ENCODE data around the gene WWOX.

Gene WWOX

GRCh38 chr16:78936060-78936459, 836.6 kb downstream of the WWOX start:
- DNase-seq: no peak

- no peak for DNase-seq
Observed at GRCh38 chr16:78939597-78939996, 840.1 kb downstream of the WWOX start.

DNA sequence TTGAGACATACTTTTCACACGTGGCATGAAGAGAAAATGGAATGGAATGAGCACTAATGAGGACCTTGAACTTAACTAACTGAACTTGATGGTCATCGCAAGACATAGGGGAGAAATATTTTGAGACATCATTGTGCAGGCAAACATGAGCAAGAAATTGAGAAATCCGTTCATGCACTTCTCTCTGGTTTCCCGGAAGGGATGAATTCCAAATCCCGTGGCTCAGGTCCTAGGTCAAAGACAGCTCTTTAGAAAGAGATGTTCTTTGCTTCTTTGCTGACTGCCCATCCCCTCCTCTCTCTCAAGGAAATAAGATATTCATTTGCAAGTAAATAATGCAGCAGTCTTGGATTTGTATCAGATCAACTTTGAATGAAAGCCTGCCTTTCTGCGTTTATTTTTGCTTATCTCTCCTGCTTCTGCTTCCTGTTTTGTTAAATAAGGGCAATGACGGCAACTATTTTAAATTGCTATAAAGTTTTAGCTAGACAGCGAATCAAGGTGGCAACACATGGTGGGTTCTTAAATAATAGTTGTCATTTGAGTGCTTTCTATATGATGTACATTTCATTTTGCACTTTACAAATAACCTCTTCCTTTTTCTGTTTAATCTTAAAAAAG, 843.3 kb downstream of the WWOX start:
- no peak for DNase-seq

- no peak for DNase-seq
Observed at GRCh38 chr16:78945336-78945735, 845.9 kb downstream of the WWOX start.

GRCh38 chr16:78946556-78946955, 847.1 kb downstream of the WWOX start:
- no peak for DNase-seq

DNA sequence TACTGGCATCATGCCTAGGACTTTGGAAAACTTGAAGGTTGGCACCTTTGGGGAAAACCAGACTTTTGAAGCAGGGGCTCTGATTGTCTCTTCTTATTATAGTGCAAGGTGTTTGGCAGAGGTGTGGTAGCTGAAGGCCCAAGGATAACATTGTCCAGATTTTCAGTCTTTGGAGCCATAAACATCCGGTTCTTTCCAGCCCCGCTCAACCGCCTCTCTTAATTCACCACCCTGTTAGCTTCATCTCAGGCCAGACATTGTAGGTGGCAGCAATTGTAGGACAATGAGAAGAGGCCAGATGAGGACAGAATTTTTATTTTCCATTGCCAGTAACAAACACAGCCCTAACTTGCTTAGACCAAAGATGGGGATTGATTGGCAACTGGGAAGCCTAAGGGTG, 851.3 kb downstream of the WWOX start:
- DNase-seq: no peak

- DNase-seq: no peak
Observed at GRCh38 chr16:78952630-78953029, 853.2 kb downstream of the WWOX start.

DNA sequence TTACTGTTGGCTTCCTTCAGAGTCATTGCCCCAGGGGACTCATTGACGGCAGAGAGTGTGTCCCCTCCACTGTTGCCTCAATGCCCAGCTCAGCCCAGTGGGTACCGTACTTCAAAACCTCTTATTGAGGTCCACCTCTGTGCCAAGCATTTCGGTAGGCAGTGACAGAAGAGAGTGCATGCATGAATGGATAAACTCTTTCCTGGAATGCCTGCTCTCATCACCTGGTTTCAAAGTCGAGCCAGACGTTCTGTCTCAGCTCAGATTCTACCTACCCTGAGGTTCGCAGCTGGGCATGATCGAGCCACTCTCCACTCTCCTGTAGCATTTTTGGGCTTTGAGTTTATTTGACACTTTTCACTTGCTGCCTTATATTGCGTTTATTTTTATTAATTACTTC, 854.1 kb downstream of the WWOX start:
- no peak for DNase-seq

DNA sequence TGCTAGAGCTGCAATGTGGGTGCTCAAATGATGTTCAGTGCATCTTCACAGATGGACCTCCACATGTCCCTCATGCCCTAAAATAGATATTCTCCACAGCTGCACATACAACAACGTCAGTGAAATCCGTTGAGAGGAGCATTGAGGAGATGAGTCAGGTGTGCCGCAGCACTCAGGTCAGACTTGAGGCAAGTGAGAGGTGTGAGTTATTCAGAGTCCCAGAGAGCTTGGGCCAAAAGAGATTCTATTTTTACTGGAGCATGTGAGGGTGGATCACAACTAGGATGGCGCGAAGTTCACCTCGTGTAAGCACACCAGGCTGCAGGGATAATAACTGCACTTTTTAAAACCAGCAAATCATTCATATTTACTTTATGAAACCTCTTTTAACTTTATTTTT, 855.8 kb downstream of the WWOX start:
- no peak for DNase-seq

- DNase-seq: no peak
Observed at GRCh38 chr16:78956859-78957258, 857.4 kb downstream of the WWOX start.

DNA sequence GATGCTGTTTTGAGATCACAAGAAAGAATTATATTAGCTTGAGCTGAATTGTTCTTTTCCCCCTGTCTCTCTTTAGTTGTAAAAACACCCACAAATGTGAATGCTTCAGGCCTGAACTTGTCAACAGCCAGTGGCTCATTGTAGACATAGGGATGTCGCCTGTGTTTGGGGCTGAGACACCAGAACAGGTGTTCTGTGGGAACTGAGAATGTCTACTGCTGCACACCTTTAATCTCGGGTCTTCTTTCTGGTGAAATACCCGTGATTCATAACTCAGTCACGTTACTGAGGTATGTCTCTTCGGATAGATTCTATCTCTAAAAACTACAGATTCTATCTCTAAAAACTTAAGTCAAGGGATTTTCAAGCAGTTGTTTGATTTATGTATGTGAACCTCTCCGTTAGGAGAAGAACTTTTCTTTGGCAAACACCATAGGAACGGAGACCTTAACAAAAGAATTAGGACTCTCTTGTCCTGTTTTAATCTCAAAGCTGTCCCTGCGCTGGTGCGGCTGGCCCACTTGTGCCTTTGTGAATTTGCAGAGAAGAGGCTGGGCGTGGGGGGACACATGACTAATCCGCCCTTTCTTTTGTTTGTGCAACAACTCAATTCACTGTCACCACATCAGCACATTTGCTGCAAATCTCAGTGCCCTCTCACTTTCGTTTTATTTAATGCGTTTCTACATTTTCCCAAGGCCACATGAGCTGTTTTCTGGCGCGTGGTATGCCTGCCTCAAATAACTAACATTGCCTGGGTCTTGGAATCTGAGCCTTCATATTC, 858.1 kb downstream of the WWOX start:
- DNase-seq: no peak

DNA sequence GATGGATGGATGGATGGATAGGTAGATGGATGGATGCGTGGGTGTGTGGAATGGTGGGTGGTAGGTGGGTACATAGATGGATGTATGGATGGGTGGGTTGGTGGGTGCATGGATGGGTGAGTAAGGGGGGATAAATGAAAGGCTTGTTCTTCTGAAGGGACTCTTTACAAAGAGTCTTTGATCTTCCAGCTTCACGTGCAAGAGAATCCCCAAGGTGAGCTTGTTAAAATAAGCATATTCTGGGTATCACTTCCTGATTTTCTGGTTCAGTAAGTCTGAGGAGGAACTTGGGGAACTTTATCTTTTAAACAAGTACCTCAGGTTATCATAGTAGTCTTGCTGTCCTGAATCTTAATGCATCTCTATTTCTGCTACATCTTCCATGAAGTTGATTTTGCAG, 862.0 kb downstream of the WWOX start:
- no peak for DNase-seq

- no peak for DNase-seq
Observed at GRCh38 chr16:78962457-78962929, 863.0 kb downstream of the WWOX start.

- no peak for DNase-seq
Observed at GRCh38 chr16:78967948-78968347, 868.5 kb downstream of the WWOX start.

DNA sequence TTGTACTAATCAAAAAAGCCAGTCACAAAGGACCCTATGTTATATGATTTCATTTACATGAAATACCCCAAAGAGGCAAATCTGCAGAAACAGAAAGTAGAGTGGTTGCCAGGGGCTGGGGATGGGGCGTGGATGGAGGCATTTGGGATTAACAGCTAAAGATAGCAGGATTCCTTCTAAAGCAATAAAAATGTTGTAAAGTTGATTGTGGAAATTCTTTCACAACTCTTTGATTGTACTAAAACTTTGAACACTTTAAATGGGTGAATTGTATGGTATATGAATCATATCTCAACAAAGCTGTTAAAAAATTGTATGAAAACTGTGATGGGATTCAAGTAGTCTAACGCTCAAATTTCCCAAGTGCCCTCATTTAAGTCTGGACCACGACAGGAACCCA, 870.3 kb downstream of the WWOX start:
- DNase-seq: no peak

- no peak for DNase-seq
Observed at GRCh38 chr16:78970650-78971049, 871.2 kb downstream of the WWOX start.

DNA sequence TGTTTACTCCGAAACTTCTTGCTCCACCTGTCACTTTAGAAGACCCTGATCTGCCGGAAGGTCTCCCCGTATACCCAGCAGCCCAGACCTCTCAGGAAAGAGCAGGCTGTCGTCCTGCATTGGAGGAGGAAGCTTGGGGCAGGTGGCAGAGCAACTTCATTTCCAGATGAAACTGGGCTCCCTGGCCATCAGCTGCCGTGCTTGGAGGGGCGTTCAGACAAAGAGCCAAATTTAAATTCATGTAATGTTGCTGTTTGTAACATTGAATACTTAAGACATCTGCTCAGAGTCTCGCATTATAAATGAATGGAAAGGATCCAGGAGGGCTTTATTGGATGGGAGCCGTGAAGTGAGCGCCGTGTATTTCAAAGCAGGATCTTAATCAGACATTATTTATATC, 872.6 kb downstream of the WWOX start:
- DNase-seq: no peak

GRCh38 chr16:78972986-78973385, 873.5 kb downstream of the WWOX start:
- DNase-seq: no peak

DNA sequence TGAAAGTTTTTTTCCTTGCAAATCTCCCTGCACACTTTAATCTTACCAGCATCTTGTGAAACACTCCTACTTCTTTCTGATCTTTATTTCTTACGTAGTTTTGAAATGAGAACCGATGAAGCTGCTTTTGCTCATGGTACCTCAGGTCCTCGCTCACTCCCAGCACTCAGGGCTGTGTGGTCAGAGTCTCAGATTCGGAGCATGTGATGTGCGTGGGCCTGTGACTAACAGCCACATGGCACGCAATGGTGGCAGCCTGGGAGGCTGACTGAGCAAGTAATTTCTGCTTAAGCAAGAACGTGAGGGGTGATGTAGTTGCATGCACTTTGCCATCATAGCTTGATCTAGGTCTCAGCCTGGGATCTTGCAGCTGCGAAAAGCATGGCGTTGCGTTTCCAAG, 876.8 kb downstream of the WWOX start:
- no peak for DNase-seq

GRCh38 chr16:78980825-78981224, 881.4 kb downstream of the WWOX start:
- DNase-seq: no peak

DNA sequence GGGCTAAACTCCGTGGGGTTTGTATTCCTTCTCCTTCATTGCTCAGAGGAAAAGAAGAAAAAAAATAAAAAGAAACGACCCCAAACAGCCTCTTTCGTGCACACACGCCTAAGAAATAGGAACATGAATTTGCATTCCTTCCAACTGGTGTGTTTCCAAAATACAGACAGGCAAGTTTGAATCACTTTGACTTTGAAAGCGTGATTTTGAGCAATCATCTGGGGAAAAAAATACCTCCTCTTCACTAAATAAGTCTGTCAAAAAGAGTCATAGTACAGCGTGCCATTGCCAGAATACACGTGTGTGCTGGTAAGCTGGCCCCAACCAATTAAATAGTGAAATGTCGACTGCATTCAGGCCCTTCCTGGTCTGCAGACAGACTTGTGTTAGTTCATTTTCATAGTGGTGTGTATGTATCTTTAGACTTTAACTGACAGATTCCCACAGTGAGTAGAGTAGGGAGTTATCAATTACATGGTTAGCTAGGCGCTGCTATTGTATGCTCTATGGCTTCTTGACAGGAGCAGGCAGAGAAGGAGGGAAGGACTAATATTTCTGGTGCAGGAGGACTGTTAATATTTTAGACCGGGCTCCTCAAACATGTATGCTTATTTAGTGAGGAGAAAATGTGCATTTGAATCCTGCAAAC, 882.8 kb downstream of the WWOX start:
- no peak for DNase-seq

GRCh38 chr16:78984324-78984723, 884.9 kb downstream of the WWOX start:
- no peak for DNase-seq

- DNase-seq: no peak
Observed at GRCh38 chr16:78984887-78985464, 885.5 kb downstream of the WWOX start.
